ENCODE results near the gene ITGB8.

- TF ChIP-seq CTCF (IDR thresholded peaks at IDR 0.05; ENCODE audit: borderline replicate concordance, extremely low read depth, low read length, poor library complexity, severe bottlenecking) (peak; percentile 19), EZH2 (IDR thresholded peaks at IDR 0.05; ENCODE audit: borderline replicate concordance, low read depth, low read length, severe bottlenecking) (no peak)
These were observed 72.1 kb downstream of the ITGB8 start for GRCh38 chr7:20402747-20403230.

All from DND-41 (cell line).